SK-MEL-5 (cell line): ENCODE results near the gene PABPN1. TPM values are rescaled to one million over a fixed set of nuclear protein-coding genes. Genes with fewer than 3 reads are reported as not detected.
"Not testable (repeated sequence)": the region's sequence is repeated elsewhere in the genome, so short reads cannot be mapped to it uniquely, and the experiment has no call there.

Source experiments
- DNase-seq: peaks from one replicate; pipeline ENCODE4 v3.0.0-alpha.2; 2016; ENCODE audit warnings: low read depth, low spot score
- in situ Hi-C: cut with HindIII; loops from 2 replicates; pipeline ENCODE4 v1.10.0; 2016; ENCODE audit warnings: low sequenced_read_pairs, high pct_unique_total_duplicates, low pct_unique_long_range_greater_than_20kb
- total RNA-seq: library from RNA; depleted of rRNA; stranded (reverse); fragments of >200 nt; shearing (Covaris generic); gene quantifications from 2 replicates; pipeline ENCODE4 v1.2.3, GENCODE V29; 2014

Gene PABPN1
- total RNA-seq, 1 experiment from 2014 or later, result 45.9 TPM

- peak; percentile 37 for DNase-seq
- in situ Hi-C loops, result no loop called here
Observed at GRCh38 chr14:23321572-23322547, 603 bp downstream of the PABPN1 start.

- DNase-seq, result no peak
- in situ Hi-C loops, result no loop called here
Observed at GRCh38 chr14:23322568-23323517, 1.6 kb downstream of the PABPN1 start.

- in situ Hi-C loops, result no loop called here
- DNase-seq, result no peak
Observed at GRCh38 chr14:23323838-23324454, 2.7 kb downstream of the PABPN1 start.

- DNase-seq, result no peak
- in situ Hi-C loops, result no loop called here
Observed at GRCh38 chr14:23324455-23324846, 3.2 kb downstream of the PABPN1 start.

- no peak for DNase-seq
- in situ Hi-C loops, result no loop called here
Observed at GRCh38 chr14:23324993-23325392, 3.7 kb downstream of the PABPN1 start.

GRCh38 chr14:23325746-23326145 is 4.5 kb downstream of the PABPN1 start:
- DNase-seq, in situ Hi-C loops: not testable (repeated sequence)

GRCh38 chr14:23326491-23327332 is 5.5 kb downstream of the PABPN1 start:
- DNase-seq, result no peak
- in situ Hi-C loops, result no loop called here

- in situ Hi-C loops, result no loop called here
- peak; percentile 76 for DNase-seq
Observed at GRCh38 chr14:23327947-23328744, 6.9 kb downstream of the PABPN1 start.

GRCh38 chr14:23335623-23336022 is 14.4 kb downstream of the PABPN1 start:
- in situ Hi-C loops, result no loop called here
- DNase-seq, result no peak

- DNase-seq, result no peak
- in situ Hi-C loops, result no loop called here
Observed at GRCh38 chr14:23339506-23340268, 18.4 kb downstream of the PABPN1 start.

- in situ Hi-C loops, result no loop called here
- no peak for DNase-seq
Observed at GRCh38 chr14:23344481-23344880, 23.2 kb downstream of the PABPN1 start.

GRCh38 chr14:23345987-23346692 is 24.9 kb downstream of the PABPN1 start:
- no peak for DNase-seq
- in situ Hi-C loops, result no loop called here

GRCh38 chr14:23346693-23347405 is 25.6 kb downstream of the PABPN1 start:
- no peak for DNase-seq
- in situ Hi-C loops, result no loop called here

GRCh38 chr14:23347406-23348296 is 26.4 kb downstream of the PABPN1 start:
- no peak for DNase-seq
- in situ Hi-C loops, result no loop called here
